Pancreas (tissue), 10 donors: ENCODE measurements around the gene SMYD1. TPM values are rescaled to one million over a fixed set of nuclear protein-coding genes. Genes with fewer than 3 reads are reported as not detected.

Experiments used
- ATAC-seq, 4 donors: fragments of 200-7000 bp; cut with Tn5 transposase; one replicate each; pipeline versions ENCODE4 v1.8.0 to v1.9.1; 2020; ENCODE audit warnings: mild to moderate bottlenecking in 4 of 4, moderate library complexity in 4 of 4
- DNase-seq, 6 donors: peaks; one replicate each; pipeline ENCODE4 v3.0.0-alpha.2; 2020
- FAIRE-seq: peaks from 2 replicates; lab custom pipeline; 2012; peaks lifted over from hg19 to GRCh38; lab: Jason Lieb, UNC
- H3K27ac ChIP-seq, 4 donors: fragments of 200-600 bp; sonication (generic); 1 replicate in 3 of 4; 2 replicates in 1 of 4; pipeline versions ENCODE4 v1.5.0 to v1.8.0; 2020
- H3K27me3 ChIP-seq, 4 donors: fragments of 200-600 bp; one replicate each; pipeline ENCODE4 v1.8.0; 2021
- H3K36me3 ChIP-seq, 3 donors: fragments of 200-600 bp; sonication (generic) in 1 of 3; one replicate each; pipeline versions ENCODE4 v1.5.0 to v1.8.0; 2020 to 2021
- H3K4me1 ChIP-seq, 3 donors: fragments of 200-600 bp; one replicate each; pipeline ENCODE4 v1.8.0; 2021
- H3K4me3 ChIP-seq, 4 donors: fragments of 200-600 bp; sonication (generic) in 2 of 4; one replicate each; pipeline versions ENCODE4 v1.5.0 to v1.8.0; 2020 to 2021
- H3K9me3 ChIP-seq, 4 donors: fragments of 200-600 bp; one replicate each; pipeline ENCODE4 v1.8.0; 2021
- WGBS, 2 donors: extraction: QIAGEN DNeasy Blood & Tissue Kit; methylation state at CpG; one replicate each; pipeline ENCODE4 v1.1.7; 2013; 5-methylcytosine and 5-hydroxymethylcytosine counted together
- intact Hi-C, 3 donors: fragments of 100-400 bp; cut with DNase I; formaldehyde crosslinking; loops; one replicate each; pipeline versions ENCODE4 v1.11.1 to v1.14.2; 2022
- polyA plus RNA-seq, 2 donors: library from polyadenylated mRNA; stranded (reverse); fragments of 200-250 nt; gene quantifications; one replicate each; pipeline ENCODE4 v1.2.3, GENCODE V29; 2013
- total RNA-seq, 6 donors: library from RNA; stranded (reverse); fragmentation: NEBNext Ultra II Directional in 4 of 6; extraction: Animal tissue kit (Norgen Biotek cat#: 25700) in 4 of 6; gene quantifications; one replicate each; pipeline versions ENCODE4 v1.2.1 to v1.2.4, GENCODE V29; 2021 to 2023
- TF ChIP-seq, protein P1 (sequence below), 4 donors: fragments of 200-600 bp; sonication (generic) in 3 of 4; IDR thresholded peaks; one replicate each; pipeline versions ENCODE4 v1.5.0 to v1.8.0; 2021; ENCODE audit warnings: antibody characterized with exemption in 4 of 4
- donor health status: healthy with polysubstance abuse.
- donor health status: DM: no; HTN: no; CAD: no; lungs with moderate emphysema.
- donor health status: DM: no; HTN: no; CAD: no.
- donor health status: control.
- donor health status: control.
- donor health status: Bipolar disorder and iron deficiency.
- donor health status: DM: yes; HTN: yes; CAD: no.
- donor health status: DM: no; HTN: no; CAD: no.
- donor health status: DM: no; HTN: no; CAD: no.
- donor health status: DM: yes; HTN: yes; CAD: no.

The SMYD1 gene
- total and polyA plus RNA-seq, 8 donors, result 0.06 to 0.16 TPM; not detected in 6

DNA sequence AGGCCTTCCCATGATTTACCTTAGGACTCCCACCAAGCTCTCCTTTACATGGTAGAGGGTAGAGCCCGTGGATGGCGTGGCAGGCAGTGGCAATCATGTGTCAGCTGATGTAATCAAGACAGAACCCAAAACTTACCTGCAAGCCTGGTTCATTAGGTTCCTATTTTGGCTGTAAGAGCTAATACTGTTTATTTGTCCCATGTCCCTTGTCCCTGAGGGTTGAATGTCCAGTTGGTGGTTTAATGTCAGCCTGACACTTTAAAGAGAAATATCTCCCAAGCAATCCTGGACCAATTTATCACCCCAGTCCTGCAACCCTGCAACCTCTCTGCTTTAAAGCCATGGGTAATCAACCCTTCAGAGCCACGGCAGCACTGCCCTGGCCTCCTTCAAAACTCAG lies 66.2 kb downstream of the SMYD1 start:
- TF ChIP-seq, protein P1, sequence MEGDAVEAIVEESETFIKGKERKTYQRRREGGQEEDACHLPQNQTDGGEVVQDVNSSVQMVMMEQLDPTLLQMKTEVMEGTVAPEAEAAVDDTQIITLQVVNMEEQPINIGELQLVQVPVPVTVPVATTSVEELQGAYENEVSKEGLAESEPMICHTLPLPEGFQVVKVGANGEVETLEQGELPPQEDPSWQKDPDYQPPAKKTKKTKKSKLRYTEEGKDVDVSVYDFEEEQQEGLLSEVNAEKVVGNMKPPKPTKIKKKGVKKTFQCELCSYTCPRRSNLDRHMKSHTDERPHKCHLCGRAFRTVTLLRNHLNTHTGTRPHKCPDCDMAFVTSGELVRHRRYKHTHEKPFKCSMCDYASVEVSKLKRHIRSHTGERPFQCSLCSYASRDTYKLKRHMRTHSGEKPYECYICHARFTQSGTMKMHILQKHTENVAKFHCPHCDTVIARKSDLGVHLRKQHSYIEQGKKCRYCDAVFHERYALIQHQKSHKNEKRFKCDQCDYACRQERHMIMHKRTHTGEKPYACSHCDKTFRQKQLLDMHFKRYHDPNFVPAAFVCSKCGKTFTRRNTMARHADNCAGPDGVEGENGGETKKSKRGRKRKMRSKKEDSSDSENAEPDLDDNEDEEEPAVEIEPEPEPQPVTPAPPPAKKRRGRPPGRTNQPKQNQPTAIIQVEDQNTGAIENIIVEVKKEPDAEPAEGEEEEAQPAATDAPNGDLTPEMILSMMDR (IDR thresholded peaks at IDR 0.05), result no peak
- intact Hi-C loops, result no loop called here
- ATAC-seq (no peak), DNase-seq (no peak), FAIRE-seq (no peak)
- Histone ChIP-seq H3K9me3 (no peaks in the 10 kb centered on the region), H3K27me3 (no peaks in the 10 kb centered on the region), H3K4me1 (no peaks in the 10 kb centered on the region), H3K4me3 (no peak overlapping the region), H3K36me3 (no peaks in the 10 kb centered on the region), H3K27ac (no peak overlapping the region)
- WGBS, 2 donors, result 66 to 75% methylated on average over 3 of the region's 3 CpGs

DNA sequence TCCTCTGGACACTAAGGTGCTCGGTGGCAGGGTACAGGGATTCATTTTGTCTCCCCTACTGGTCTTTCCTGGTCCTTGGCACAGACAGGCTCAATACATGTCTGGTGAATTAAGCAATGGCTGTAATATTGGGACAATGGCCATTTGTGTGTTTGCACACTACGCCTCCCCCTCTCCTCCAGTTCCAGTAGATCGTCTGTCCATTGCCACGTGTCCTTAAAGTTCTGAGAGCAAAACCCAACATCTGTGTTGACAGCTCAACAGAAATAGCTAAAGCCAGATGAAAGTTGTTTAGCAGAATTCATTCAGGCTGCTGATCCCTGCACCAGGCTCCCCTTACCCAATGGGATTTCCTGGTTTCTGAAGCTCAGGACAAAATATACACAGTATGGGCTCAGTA lies 69.2 kb downstream of the SMYD1 start:
- TF ChIP-seq, protein P1 (IDR thresholded peaks at IDR 0.05), result no peak
- Histone ChIP-seq H3K27me3 (no peaks in the 10 kb centered on the region), H3K4me3 (no peak overlapping the region), H3K9me3 (no peaks in the 10 kb centered on the region), H3K36me3 (no peaks in the 10 kb centered on the region), H3K27ac (no peak overlapping the region), H3K4me1 (no peaks in the 10 kb centered on the region)
- no peak for FAIRE-seq
- no peak for DNase-seq
- WGBS, 2 donors, result 67% methylated on average over 4 of the region's 4 CpGs
- no peak for ATAC-seq
- intact Hi-C loops, result no loop called here

DNA sequence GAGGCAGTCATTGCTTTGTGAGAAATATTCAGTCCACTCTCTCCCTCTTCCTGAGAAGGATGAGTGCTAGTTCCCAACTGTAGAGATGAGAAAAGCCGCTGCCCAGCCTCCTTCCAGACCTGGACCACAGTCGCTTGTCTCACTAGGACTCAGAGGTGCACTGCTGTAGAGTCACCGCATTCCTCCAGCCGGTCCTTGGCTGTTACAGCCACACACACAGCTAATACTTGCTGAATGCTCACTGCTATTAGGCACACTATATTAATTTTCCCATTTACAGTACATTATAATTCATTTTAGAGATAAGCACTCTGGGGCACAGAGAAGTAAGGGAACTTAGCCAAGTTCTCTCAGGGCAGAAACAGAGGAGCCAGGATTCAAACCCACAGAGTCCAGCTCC lies 70.2 kb downstream of the SMYD1 start:
- TF ChIP-seq, protein P1 (IDR thresholded peaks at IDR 0.05), result no peak

DNA sequence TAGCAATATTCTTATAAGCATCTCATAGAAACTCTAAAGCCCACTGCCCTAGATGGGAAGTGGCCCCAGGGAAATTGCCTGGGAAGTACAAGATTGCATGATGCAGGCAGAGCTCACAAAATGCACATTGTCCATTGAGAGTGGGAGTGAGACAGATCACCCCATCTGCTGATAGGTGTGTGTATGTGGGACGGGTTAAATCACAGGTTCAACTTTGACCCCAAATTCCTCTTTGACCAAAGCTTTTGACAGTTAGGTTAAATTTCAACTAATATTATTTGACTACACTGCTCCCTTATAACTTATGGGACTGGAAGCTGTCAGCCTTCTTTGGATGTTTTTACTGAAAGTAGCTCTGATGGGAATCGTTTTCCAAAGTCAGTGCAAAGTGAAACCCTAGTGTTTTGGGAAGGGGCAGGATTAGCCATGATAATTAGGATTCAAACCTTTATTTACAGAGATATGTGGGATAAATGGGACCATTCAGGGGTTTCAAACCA lies 71.6 kb downstream of the SMYD1 start:
- ATAC-seq, result no peak
- no peak for DNase-seq
- no peak overlapping the region for H3K4me3 ChIP-seq
- H3K27me3 ChIP-seq, result no peaks in the 10 kb centered on the region
- H3K9me3 ChIP-seq, result no peaks in the 10 kb centered on the region
- no peak overlapping the region for H3K27ac ChIP-seq
- intact Hi-C loops, result no loop called here
- H3K4me1 ChIP-seq, result no peaks in the 10 kb centered on the region
- WGBS, 2 donors, result 14 to 19% methylated on average over 2 of the region's 2 CpGs
- H3K36me3 ChIP-seq, result no peaks in the 10 kb centered on the region
- TF ChIP-seq, protein P1 (IDR thresholded peaks at IDR 0.05), result no peak
- FAIRE-seq, result no peak

More for the DNA sequence above, 70.2 kb downstream of the SMYD1 start:
- Histone ChIP-seq H3K4me3 (no peak overlapping the region), H3K27me3 (no peaks in the 10 kb centered on the region), H3K27ac (no peak overlapping the region), H3K36me3 (no peaks in the 10 kb centered on the region), H3K9me3 (no peaks in the 10 kb centered on the region), H3K4me1 (no peaks in the 10 kb centered on the region)
- DNase-seq, result no peak
- no peak for FAIRE-seq
- intact Hi-C loops, result no loop called here
- 93 to 94% methylated on average over 4 of the region's 4 CpGs for whole genome bisulfite sequencing, 2 donors
- no peak for ATAC-seq

- Histone ChIP-seq H3K36me3 (no peaks in the 10 kb centered on the region), H3K4me3 (no peak overlapping the region), H3K9me3 (no peaks in the 10 kb centered on the region), H3K4me1 (no peaks in the 10 kb centered on the region), H3K27ac (no peak overlapping the region), H3K27me3 (no peaks in the 10 kb centered on the region)
- 63 to 80% methylated on average over 6 of the region's 6 CpGs for WGBS, 2 donors
- ATAC-seq, result no peak
- FAIRE-seq, result no peak
- no peak for DNase-seq
- intact Hi-C loops, result no loop called here
- TF ChIP-seq, protein P1 (IDR thresholded peaks at IDR 0.05), result no peak
Observed at GRCh38 chr2:88139804-88140203, 72.2 kb downstream of the SMYD1 start.
